Activated CD4-positive, alpha-beta T cell treated with anti-CD3 and anti-CD28 coated beads, Interleukin-2, amount 50 U/mL, for 24 hours (primary cell): Measurements from ENCODE around the gene C5orf24.
A peak's percentile ranks its signal among the peaks of the same experiment; 100 is the strongest.
"Not testable (repeated sequence)": the region's sequence is repeated elsewhere in the genome, so short reads cannot be mapped to it uniquely, and the experiment has no call there.

Source experiments
- DNase-seq, 2 donors: peaks; one replicate each; pipeline ENCODE4 v3.0.0-alpha.2; 2020; ENCODE audit warnings: low read depth in 1 of 2, low spot score in 1 of 2

Gene C5orf24

DNA sequence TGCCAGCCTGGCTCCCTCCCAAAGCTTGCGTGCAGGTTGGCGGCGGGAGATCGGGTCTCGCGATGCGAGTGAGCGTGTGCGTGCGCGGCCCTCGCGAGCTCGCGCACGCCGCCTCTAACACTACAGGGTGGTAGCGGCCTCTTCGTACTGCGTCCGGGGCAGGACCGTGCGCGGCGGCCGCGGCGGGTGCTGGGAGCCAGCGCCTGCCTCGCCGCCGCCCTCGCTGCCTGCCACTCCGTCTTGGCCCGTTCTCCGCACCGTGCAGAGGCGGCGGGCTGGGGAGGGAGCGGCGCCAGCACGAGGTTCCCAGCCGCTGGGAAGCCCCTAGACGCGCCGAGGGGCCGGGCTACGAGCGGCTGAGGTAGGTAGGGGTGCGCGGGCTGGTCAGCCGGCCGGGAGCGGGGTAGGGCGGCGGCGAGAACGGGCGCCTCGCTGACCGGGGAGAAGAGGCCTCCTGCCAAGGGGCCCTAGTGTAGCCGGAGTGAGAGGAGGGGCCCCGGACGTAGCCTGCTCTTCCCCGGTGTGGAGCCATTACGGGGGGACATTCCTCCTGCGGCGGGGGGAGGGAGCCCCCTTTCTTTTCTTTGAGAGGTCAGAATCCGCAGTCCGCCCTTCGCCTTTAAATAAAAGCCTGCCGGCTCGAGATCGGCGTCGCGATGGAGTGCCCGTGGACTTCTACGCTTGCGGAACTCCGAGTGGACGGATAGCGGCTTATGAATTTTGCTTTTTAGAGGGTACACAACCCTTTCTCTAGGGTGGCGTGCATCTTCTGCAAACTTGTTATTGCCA is at the start of gene C5orf24:
Gene C5orf24, plus strand, starts transcription at position 117 of the 789 bp plus-strand sequence. CDS start 8,933 bp downstream, outside the sequence.
- DNase-seq: peak; percentile 75 to 88

DNA sequence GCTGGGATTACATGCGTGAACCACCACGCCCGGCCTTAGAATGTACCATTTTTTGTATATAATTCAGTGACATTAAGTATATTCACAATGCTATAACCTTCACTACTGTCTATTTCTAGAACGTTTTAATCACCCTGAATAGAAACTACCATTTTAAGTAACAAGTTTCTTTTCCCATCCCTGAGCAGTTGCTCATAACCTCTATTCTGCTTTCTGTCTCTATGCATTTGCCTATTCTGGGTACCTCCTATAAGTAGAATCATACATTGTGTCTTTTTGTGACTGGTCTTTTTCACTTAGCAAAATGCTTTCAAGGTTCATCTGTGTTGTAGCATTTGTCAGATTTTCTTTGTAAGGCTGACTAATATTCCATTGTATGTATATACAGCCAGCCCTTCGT is 47.3 kb upstream of the C5orf24 start:
- DNase-seq: no peak

DNA sequence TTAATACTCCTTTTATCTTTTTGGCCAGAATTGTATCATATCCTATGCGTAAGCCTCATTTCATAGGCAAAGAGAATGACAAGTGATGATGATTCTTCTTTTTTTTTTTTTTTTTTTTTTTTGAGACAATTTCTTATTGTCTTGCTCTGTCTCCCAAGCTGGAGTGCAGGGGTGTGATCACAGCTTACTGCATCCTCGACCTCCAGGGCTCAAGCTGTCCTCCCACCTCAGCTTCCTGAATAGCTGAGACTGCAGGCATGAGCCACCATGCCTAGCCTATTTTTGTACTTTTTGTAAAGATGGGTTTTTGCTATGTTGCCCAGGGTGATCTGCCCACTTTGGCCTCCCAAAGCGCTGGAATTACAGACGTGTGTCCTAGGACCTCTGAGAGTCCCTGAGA is 41.9 kb upstream of the C5orf24 start:
- no peak for DNase-seq

DNA sequence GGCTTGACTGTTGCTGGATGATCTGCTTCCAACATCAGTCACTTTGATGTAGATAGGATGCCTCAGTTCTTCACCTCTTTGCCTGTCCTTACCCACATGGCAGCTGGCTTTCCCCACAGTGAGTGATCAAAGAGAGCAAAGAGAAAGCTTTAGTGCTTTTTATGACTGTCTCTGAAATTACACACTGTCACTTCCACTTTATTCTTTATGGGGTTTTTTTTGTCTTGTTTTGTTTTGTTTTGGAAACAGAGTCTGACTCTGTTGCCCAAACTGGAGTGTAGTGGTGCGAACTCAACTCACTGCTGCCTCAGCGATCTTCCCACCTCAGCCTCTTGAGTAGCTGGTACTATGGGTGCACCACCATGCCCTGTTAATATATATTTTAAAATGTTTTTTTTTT is 32.4 kb upstream of the C5orf24 start:
- DNase-seq: no peak

DNA sequence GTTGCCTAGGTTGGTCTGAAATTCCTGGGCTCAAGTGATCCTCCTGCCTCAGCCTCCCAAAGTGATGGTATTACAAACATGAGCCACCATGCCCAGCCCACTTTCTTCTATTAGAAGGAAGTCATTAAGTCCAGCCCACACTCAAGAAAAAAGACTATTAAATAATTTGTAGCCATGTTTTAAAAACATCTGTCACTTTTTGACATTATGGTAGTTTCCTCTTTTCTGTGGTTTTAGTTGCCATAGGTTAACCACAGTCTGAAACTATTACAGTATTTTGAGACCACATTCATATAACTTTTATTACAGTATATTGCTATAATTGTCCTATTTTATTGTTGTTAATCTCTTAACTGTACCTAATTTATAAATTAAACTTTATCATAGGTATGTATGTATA is 31.9 kb upstream of the C5orf24 start:
- DNase-seq: no peak

DNA sequence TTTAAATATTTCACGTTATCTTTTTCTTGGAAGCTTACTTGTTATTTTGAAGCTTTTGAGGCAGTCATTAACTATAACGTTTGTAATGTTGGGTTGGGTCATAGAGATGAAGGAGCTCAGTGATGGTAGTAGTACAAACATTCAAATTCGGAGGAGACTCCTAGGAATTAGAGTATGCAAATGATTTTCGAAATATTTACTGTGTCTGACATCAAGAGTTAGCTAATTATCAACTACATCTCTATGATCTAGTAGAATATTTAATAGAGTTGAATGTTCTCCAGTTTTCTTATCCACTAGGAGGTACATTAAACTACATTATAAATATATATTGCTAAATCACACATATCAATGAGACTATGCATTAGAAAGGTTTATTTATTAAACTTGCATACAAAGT is 28.8 kb upstream of the C5orf24 start:
- no peak for DNase-seq

DNA sequence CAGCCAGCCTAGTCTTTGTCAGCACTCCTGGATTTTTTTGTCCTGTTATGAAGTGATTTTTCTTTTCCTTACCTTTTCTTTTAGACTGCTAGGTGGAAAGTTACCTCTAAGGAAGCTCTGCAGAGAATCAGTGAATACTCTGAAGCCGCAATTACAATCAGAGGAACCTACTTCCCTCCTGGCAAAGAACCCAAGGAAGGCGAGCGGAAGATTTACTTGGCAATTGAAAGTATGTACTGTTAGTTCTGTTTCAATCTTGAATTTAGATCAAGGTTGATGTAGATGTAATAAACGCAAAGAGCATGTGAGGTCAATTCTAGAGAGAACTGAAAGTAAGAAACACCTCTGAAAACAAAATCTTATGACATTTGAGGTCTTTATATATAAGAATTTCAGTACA is 27.0 kb upstream of the C5orf24 start:
- no peak for DNase-seq

DNA sequence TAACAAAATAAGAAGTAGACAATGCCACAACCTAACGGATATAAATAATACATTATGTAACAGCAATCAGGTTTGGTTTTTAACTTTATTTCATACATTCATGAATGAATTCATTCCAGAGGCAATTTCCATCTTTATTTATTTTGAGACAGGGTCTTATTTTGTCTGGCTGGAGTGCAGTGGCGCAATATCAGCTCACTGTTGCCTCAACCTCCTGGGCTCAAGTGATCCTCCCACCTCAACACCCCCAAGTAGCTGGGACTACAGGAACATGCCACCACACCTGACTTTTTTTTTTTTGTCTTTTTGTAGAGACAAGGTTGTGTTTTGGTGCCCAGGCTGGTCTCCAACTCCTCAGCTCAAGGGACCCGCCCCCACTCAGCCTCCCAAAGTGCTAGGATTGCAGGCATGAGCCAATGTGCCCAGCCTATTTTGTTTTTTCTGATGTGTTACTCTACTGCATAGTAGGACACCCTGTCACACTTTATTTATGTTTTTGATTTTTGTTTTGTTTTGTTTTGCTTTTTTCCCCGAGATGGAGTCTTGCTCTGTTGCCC is 26.3 kb upstream of the C5orf24 start:
- DNase-seq: no peak

DNA sequence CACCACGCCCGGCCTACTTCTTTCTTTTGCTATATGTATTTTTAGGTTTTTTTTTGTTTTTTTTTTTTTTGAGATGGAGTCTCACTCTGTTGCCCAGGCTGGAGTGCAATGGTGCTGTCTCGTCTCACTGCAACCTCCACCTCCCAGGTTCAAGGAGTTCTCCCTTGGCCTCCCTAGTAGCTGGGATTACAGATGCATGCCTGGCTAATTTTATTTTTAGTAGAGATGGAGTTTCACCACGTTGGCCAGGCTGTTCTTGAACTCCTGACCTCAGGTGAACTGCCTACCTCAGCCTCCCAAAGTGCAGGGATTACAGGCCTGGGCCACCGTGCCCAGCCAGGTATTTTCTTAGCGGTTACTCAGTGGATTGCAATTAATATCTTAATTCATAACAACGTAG is 23.9 kb upstream of the C5orf24 start:
- no peak for DNase-seq

DNA sequence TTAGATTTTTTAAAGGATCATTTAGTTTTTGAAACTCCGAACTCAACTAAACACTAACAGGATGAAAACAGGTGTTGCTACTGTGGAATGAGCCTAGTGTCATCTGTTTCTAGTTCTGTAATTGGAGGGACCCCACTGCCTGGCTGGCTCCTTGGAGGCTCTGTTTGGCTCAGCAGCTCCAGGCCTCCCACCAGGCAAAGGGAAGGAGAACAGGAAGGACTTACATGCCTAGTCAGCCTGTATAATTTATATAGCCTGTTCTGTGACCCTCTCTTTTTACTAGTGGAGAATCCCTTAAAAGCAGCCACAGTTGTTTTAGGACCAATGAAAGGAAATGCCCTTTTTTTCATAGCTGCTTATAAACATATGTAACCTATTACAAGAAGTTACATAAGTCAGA is 21.1 kb upstream of the C5orf24 start:
- DNase-seq: no peak

DNA sequence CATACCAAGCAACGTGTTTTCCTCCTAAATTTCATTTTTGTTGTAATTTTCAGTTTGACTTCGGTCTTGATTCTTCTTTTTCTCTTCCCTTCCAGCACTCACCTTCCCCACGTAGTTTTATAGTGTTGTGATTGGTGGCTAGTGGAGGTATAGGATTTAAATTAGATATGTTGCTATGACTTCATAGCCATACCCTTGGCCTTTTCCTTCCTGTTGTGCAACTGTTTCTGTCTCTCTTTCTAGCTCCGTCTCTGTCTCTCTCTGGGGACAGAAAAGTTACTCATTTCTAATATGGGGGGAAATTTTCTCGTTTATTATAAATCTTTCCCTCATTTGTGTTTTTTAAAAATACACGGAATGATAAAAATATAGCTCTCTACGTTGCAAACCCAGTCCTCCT is 20.6 kb upstream of the C5orf24 start:
- DNase-seq: no peak

DNA sequence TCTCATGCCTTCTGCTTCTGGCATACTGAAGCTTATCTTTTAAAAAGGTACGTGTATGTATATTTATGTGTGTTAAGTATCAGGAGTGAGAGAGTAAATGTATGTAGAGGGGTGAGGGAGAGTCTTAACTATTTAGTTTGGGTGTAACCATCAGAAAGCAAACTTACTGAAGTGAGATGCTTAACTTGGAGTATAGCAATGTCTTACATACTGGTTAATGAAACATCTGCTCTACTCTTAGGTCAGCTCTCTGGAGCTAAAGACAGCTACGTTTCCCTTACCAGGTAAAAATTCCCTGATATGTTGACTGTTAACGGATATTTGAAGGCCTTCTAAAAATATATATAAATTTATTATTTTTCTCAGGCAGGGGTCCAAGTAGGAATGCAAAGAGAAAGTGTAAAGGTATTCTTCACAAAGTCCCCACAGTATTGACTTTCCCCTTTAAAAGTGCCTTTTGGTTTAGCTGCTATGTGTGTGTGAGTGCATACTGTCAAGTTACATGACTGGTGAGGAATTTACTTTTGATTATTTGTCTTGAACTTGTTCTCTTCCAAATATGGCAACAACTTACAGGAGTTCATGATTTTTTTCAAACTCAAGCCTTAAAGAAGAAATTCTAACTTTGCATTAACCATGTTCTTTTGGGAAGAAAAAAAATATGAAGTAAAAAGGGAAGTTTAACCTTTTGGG is 12.3 kb upstream of the C5orf24 start:
- DNase-seq: no peak

DNA sequence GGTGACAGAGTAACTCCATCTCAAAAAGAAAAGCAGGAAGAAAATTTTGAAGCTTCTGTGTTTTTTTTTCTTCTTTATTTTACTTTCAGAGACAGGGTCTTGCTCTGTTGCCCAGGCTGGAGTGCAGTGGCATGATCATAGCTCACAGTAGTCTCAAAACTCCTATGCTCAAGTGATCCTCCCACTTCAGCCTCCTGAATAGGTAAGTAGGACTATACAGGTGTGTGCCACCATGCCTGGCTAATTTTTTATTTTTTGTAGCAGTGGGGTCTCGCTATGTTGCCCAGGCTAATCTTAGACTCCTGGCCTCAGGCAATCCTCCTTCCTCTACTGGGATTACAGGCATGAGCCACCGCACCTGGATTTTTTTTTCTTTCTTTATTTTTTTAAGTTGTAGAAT is 10.1 kb upstream of the C5orf24 start:
- DNase-seq: no peak

DNA sequence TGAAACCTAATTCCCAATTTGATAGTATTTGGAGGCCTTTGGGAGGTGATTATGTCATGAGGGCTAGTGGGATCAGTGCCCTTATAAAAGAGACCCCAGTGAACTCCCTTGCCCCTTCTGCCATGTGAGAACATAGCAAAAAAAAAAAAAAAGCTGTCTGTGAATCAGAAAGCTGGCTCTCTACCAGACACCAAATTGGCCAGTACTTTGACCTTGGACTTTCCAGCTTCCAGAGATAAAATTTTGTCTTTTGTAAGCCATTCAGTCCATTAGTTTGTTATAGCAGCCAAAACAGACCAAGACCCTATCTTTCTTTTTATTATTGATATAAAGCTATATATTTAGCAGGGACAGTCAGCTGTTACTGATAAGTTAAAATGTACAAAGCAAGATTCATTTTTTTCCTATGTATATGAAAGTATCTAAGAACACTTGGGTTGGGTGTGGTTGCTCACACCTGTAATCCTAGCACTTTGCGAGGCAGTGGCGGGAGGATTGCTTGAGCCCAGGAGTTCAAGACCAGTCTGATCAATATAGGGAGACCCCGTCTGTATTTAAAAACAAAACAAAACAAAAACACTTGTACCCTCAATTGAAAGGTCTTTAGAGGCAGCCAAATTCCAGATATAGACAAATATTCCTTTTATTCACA is 8.1 kb upstream of the C5orf24 start:
- DNase-seq: no peak

DNA sequence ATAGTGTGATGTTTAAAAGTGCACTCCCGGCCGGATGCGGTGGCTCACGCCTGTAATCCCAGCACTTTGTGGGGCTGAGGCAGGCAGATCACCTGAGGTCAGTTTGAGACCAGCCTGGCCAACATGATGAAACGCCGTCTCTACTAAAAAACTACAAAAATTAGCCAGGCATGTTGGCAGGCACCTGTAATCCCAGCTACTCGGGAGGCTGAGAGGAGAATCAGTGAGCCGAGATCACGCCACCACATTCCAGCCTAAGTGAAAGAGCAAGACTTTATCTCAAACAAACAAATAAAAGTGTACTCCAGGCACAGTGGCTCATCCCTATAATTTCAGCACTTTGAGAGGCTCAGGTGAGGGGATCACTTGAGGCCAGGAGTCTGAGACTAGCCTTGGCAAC is 7.4 kb upstream of the C5orf24 start:
- DNase-seq: not testable (repeated sequence)

DNA sequence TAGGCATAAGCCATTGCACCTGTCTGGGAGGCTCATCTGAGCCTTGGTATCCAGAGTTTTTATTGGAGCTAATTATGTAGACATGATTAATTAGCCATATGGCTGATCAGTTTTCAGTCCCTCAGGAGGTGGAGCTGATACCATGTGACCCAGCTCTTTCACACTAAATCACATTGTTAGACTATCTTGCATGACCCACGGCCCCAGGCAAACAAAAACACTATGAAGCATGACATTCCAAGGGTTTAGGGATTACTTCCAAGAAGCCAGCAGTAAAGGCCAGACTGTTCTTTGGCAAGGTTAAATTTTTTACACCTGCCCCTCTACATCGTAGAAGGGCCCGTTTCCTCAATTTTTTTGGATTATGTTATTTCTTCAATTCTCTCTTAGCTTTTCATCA is 5.0 kb upstream of the C5orf24 start:
- DNase-seq: no peak

DNA sequence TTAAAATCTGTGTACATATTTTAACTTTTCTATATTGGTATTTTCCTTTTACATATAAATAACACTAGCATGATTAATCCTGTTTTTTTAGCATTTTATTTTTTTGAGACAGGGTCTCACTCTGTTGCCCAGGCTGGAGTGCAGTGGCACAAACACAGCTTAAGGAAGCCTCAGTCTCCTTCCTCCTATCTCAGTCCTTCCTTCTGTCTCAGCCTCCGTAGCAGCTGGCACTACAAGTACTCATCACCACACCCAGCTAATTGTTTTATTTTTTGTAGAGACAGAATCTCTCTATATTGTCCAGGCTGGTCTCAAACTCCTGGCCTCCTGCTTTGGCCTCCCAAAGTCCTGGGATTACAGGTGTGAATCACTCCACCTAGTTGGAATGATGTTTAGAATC is 1.5 kb upstream of the C5orf24 start:
- no peak for DNase-seq

DNA sequence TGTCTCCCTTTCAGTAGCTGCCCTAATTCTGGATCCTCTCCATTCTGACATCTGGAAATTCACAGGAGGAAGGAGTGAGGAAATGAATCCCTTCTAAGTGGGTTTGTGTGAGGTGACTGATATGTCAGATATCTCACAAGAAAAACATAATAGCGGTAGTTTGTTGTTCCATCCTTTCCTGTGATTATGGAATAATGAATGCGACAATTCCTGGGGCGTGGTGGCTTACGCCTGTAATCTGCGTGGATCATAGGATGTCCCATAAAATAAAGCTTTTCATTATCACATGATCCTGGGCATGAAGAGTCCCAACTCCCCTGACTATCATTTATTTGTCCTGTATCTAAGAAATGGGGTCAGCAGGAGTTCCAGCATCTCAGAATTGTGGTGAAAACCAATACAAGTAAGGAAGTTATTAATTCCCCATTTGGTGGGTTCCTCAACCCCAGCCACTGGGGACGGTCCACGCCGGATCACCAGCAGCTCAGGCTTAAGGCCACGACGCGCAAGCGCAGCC is 375 bp upstream of the C5orf24 start:
- no peak for DNase-seq

DNA sequence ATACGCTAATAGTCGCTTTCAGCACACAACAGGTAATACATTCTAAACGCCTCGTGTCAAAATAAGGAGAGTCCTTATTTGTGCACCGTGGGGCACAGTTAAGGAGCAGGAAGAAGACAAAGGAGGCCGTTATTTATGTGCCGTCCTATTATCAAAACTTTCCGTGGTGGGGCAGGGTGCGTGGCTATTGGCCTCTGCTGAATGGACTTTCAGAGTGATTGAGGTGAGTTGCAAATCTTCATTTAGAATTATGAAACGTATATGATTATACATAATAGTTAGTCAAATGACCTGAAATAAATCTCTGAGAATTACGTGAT is 833 bp downstream of the C5orf24 start:
- peak in 1 of 2 donors; percentile 7 for DNase-seq

DNA sequence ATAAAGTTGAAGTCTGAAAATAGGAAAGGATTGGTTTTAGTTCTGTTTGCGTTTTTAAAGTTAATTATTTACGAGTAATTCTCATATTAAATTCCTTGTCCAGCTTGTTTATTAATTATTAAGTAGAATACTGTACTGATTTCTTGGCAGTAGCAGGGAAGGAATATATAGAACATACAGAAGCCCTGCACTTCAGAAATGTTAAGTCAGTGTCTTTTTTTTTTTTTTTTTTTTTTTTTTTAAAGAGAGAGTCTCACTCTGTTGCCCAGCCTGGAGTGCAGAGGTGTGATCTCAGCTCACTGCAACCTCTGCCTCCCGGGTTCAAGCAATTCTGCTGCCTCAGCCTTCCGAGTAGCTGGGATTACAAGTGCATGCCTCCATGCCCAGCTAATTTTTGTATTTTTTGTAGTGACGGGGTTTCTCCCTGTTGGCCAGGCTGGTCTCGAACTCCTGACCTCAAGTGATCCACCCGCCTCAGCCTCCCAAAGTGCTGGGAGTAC is 3.7 kb downstream of the C5orf24 start:
- DNase-seq: not testable (repeated sequence)

DNA sequence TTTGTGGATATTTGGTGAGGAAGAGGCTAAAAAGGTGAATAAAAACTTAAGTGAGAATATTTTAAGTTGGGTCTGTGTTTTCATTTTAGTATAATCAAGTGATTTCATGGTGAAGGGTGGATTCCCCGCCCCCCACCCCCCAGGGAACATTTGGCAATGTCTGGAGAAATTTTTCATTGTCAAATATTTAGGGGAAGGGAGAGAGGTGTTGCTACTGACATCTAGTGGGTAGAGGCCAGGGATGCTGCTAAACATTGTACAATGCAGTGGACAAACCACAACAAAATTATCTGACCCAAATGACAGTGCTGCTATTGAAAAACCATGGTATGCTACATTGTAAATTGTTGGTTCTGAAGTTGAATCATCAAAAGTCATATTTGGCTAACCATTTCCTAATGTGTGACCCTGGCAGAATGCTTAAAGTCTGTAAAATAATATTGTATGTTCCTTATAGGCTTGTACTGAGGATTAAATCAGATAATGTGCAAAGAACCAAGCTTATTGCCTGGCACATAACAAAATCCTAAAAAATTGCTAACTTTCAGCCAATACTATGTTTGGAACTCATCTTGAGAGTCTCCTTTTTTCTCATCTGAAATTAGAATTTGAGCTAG is 5.6 kb downstream of the C5orf24 start:
- DNase-seq: no peak
